ENCODE data around the gene SLC25A1.
"Not testable (repeated sequence)": the region's sequence is repeated elsewhere in the genome, so short reads cannot be mapped to it uniquely, and the experiment has no call there.

Gene SLC25A1

DNA sequence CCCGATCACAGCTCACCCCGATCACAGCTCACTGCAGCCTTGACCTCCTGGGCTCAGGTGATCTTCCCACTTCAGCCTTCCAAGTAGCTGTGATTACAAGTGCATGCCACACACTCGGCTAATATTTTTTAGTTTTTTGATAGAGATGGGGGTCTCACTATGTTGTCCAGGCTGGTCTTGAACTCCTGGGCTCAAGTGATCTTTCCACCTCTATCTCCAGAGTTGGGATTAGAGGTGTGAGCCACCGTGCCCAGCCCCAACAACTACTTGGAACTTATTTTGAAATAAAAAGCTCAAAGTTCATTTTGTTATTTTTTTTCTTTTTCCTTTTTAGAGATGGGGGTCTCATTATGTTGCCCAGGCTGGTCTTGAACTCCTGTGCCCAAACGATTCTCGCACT, 27.8 kb upstream of the SLC25A1 start:
- no peak for DNase-seq (ENCODE audit: low read depth in 2 of 2)

DNA sequence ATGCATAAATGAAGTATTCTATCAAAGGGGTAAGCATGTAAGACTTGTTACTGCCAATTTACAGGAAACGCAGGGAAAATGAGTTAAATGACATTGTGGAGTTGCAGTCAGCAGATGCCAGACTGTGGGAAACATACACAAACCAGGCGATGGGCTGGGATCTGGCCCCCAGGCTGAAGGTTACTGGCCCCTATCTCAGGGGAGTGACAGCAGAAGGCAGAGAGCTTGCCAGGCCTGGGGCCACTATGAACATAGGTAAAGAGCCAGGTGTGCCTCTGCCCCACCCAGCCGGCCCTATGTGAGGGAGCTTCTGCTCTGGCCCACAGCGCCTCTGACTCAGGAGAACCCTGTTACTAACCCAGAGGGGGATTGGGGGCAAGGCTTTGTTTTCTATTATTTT, 26.1 kb upstream of the SLC25A1 start:
- DNase-seq (ENCODE audit: low read depth in 2 of 2), result no peak

DNA sequence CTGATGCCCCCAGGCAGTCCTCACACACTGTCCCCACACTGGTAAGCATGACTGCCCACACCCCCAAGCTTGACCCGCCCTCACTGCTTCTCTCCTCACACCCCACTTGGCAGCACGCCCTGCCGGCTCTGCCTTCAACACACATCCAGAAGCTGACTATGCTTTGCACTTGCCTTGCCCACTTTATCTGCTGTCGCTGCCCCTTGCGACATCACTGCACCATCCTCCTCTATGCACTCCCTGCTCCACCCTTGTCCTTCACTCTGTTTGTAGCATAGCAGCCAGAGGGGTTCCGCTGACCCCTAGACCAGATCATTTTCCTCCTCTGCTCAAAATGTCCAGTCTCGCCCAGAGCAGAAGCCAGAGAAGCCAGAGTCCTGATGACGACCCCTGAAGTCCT, 25.3 kb upstream of the SLC25A1 start:
- DNase-seq (ENCODE audit: low read depth in 2 of 2), result no peak

DNA sequence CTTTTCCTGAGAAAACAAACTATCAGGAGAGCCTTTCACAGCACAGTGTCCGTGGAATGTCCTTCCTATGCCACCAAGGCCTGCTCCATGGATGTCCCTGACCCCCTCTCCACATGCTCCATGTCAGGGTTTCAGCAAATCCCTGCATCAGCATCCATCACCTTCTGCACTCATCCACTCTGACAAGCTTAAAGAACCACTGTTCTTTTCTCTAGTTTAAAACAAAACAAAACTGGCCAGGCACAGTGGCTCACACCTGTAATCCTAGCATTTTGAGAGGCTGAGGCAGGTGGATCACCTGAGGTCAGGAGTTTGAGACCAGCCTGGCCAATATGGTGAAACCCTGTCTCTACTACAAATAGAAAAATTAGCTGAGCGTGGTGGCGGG, 24.3 kb upstream of the SLC25A1 start:
- DNase-seq (ENCODE audit: low read depth in 2 of 2), result not testable (repeated sequence)

DNA sequence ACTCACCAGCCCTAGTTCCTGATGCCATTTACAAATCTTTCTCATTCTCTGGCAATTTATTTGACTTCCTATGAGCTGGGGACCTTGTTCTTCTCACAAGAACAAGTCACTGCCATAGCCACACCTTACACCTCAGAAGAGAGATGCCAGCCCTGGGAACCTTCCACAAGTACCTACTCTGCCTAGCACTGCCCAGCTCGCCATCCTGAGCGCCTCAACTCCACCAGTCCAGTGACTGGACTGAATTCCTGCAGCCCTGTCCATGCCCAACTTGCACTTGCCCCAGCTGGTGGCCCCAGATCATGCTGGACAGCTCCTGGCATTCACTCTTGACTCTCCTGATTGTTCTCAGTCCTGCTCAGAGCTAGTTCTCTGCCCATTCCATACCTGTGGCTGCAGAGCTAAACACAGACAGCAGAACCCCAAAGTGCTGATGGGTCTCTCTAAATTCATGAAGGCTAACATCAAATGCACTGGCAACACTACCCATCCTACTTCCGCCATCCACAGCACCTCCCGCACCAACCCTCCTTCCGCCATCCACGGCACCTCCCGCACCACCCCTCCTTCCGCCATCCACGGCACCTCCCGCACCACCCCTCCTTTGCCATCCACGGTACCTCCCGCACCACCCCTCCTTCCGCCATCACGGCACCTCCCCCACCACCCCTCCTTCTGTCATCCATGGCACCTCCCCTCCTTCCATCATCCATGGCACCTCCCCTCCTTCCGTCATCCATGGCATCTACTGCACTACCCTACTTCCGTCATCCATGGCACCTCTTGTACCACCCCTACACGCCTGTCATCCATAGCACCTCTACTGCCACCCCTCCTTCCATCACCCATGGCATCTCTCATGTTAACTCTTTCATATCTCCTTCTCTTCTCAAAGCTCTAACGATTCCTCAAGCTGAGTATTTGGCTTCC, 23.6 kb upstream of the SLC25A1 start:
- no peak for DNase-seq (ENCODE audit: low read depth in 2 of 2)

DNA sequence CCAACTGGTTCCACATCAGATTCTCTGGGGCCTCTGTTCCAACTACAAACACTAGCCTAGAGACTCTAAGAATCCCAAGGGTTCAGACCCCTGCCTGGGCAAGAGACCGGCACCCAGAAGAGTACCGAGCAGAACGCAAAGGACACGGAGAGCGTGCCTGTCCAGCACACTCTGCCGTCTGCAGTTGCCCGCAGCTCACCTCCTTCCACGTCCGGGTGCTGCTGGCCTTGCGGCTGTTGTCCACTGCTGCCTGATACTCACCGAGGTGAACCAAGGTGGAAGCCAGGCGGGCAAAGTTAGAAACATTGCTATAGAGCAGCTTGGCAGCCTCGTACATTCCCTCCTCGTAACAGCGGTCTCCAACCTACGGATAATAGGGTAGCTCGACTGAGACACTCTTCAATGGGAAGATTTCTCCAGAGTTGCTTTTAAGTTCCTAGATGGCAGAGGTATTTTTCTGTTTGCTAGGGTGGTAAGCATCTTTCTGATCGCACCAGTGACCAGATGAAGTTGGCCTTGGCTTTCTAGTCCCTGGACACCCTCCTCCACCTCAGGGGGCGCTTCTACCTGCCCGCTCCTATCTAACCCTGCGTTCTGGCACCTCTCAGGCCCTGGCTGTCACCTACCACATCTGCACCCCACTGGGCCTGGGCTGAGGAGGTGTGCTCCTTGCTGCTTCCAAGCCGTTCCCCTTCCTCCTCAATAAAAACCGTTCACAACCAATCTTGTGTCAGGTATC, 22.8 kb upstream of the SLC25A1 start:
- no peak for DNase-seq (ENCODE audit: low read depth in 2 of 2)

DNA sequence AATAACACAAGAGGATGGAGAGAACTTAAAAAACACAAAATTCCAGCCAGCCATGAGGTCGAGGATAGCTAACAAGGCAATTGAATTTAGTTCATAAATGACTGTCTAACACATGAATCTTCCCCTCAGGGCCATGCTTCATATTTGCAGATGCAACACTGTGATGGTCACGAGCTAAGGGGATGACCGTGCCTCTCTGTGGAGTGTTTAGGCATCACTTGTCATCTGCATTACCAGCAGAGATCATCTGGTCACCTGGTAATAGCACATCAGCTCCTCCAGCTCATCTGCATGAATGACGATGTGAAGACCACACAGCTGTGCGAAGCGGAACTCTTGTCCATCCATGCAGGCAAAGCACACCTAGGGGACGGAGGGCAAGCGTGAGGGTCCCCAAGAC, 20.9 kb upstream of the SLC25A1 start:
- DNase-seq (ENCODE audit: low read depth in 2 of 2), result no peak

DNA sequence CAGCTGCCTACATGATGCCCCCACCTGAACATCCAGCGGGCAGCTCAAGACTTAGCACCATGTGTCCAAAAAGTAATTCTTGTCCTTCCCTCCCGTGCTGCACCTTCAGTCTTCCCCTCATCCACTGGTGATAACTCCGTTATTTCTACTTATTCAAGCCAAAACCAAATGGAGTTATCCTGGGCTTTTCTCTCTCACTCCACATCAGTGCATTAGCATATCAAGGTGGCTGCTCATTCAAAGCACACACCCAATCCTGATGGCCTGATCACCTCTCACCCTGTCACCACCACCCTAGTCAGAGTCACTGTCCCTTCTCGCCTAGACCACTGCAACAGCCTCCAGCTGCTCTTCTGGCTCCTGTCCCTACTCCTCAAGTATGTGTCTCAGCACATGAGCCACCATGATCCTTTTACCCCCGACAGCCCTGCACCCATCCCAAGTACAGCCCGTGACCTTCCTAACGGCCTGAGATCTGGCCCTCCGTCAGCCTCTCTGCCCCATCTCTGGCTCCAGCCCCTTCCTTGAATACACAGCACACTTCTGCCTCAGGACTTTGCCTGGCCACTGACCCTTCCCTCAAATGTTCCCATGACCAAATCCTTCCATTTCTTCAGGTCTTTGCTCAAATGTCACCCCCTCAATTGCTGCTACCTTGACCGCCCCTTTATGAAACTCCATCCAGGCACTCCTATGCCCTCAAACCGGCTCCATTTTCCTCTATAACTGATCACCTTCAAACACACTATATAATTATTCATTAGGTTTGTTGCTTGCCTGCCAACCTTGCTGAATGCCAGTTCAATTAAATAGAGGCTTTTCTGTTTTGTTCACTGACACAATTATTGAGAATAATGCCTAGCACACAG, 19.7 kb upstream of the SLC25A1 start:
- DNase-seq (ENCODE audit: low read depth in 2 of 2), result no peak

DNA sequence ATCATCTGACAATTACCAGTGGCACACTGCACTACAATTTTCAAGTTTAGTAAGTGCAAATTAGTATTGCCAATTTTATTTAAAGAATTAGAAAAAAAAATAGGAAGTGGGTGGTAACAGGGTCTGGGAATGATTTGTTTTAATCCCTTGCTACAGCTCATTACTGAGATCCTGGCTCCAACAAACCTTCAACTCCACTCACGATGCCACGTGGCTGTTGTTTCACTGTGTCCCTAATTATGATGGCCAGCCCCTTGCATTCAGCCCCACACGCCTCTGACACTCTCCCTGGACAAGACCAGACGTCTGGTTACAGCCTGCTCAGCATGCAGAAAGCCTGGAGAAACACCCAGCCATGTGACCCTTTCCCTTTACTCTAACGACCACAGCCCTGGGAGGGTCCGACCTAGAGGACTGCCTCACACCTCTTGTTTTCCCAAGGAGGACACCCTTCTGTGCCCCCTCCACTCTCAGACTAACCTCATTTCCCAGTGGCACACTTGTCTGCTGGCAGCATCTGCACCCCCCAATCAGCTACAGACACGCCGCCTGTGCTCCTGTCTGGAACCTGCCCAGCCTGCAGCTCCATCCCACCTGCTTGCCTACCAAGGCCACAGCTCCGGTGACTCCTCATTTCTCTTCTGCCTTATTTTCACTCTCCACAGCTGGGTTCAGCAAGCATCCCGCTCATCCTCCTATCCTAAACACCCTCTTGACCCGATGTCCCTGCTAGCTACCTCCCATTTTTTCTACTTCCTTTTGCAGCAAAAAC, 18.5 kb upstream of the SLC25A1 start:
- DNase-seq (ENCODE audit: low read depth in 2 of 2), result no peak

DNA sequence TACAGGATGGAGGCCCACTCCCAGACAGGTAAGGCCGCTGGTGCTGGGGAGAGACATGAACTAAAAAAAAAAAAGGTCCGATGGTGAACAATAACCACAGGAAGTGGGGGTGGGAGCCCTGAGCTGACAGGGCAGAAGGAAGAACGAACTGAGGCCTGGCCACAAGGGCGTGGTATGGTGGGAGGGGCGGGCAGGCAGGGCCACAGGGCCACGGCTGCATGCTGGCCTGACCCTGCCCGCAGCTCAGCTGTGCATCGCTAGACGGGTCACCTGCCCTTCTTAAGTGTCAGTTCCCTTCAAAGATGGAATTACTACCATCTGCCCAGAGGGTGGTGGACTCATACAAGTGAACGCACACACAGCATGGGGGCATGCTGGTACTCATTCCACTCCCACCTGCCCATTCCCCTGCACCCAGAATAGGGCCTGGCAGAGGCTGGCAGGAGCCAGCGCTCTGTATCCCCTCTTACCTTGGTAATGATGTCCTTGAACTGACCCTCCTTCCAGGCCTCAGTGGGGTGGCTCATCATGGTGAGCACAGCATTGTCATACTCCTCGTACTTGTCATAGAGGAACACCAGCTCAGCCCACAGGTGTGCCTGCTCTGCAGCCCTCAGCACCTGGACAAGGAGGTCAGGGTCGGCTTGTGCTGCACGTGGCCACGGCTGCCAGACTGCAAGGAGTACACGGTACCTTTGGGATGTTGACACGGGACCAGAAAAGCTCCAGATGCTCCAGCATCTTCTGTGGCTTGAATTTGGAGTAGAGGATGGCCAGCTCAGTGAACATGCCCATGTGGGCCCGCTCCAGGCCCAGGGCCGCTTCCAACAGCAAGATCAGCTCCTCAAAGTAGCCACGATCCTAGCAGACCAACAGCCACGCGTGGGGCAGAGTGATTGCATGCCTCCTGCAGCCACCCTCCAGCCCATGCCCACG, 17.5 kb upstream of the SLC25A1 start:
- no peak for DNase-seq (ENCODE audit: low read depth in 2 of 2)

DNA sequence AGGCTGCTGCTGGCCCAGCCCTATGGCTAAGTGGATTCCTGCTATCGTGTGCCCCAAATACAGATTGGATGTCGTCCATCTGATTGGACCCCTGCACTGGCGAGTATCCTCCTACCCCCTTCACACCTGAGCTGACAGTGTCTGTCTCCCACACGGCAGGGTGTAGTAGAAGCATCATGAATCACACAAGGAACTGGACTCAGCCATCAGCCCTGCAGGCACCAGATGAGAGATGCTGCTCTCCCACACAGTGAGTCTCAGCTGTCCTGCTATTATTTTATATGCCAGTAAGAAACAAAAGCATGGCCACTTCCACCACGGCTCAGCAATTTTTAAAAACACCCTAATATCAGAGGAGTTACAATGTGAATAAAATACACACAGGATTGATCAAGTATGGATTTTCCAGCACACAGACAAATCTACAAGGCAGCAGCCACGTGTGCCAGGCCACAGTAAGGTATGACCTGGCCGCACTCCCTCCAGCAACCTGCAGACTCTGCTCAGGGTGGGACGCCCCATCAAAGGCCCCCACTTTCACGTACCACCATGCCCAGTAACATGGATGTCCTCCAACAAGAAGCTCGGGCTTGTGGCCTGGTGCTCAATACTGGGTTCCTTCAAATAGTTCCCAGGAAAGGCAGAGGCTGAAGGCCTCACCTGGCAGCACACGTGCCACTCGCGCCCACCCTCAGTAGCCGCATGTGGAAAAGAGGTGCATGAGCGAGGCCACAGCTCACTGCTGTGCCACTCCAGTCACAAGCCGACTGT, 16.4 kb upstream of the SLC25A1 start:
- no peak for DNase-seq (ENCODE audit: low read depth in 2 of 2)

DNA sequence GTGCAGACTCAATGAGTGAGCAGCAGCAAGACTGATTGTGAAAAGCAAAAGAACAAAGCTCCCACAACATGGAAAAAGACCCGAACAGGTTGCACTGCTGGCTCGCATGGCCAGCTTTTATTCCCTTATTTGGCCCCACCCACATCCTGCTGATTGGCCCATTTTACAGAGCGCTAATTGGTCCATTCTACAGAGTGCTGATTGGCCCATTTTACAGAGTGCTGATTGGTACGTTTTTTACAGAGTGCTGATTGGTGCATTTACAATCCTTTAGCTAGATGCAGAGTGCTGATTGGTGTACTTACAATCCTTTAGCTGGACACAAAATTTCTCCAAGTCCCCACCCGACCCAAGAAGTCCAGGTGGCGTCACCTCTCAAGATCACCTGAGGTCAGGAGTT, 15.3 kb upstream of the SLC25A1 start:
- no peak for DNase-seq (ENCODE audit: low read depth in 2 of 2)

DNA sequence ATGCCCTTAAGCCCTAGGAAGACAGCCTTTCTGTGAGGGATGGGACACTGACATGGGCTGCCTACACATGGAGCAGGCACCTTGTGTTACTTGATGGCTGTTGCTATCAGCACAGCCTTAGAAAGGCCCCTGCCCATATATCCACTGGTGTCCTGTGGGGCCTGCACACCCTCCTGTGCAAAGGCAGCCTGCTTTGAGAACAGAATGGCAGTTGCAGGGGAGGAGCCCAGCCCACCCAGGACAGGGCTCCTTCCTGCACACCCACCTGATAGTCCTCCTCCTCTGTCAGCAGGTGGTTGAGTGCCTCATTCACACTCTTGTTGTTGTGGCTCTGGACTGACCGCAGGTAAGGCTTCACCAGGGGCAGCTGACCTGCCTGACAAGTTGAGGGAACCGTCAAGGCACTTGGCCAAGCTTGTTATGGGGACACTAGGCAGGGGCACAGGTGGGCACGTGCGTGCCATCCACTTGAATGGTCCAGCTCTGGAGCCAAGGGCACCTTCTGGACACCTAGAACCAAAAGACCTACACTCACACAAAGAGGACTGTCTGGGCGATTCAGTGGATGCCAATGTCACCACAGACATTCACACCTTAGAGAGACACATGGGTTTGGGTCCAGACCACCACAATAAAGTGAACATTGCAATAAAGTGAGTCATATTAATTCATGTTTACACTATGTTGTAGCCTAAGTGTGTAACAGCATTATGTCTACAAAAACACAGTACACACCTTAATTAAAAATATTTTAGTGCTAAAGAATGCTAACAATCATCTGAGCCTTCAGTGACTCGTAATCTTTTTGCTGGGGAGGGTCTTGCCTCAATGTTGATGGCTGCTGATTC, 9.4 kb upstream of the SLC25A1 start:
- DNase-seq (ENCODE audit: low read depth in 2 of 2), result no peak

DNA sequence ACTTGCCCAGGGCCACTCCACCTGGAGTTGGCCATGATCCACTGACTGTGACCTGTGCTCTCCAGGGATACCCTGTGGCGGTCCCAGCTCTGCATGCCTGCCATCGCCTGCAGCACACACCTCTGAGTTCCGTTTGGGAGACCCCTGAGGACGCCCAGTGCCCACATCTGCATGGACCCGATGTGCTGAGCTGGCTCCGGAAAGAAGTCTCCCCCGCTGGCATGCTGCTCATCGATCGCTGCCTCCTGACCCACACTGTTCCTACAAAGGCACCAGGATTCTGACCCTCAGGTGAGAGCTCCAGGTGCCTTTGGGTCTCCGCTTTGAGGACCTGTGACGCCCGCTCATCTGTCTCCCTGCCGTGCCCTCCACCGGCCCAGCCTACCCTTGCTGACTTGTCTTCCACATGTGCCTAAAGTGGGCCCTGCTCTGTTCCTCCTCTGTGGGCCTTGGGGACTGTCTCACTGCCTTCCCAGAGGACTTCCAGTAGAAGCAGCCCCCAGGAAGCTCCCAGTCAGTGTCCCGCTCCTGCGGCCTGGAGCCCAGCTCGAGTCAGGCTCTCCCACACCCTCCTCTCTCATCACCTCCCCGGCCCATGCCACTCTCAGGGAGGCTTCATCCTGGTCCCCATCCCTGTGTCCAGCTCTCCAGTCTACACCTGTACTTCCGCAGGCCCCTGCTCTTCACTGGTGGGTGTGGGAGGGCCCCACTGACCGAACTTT, 5.9 kb upstream of the SLC25A1 start:
- no peak for DNase-seq (ENCODE audit: low read depth in 2 of 2)

DNA sequence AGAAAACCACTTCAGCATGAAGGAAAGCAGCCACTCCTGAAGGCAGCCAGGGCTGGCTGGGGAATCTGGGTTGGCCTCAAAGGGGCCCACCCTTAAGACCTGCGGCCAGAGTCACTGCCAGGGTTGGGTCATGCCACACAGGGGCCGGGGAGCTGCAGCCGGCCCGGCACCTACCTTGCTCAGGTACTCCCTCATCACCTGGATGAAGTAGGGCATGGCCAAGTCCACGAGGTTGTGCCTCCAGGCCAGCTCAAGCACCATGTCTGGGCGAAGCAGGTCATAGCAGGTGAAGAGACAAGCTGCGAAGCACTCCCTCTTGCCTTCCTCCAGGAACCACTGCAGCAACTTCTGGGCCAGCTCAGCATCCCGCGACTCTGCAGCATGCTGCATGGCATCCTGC, 4.7 kb upstream of the SLC25A1 start:
- DNase-seq (ENCODE audit: low read depth in 2 of 2), result no peak

DNA sequence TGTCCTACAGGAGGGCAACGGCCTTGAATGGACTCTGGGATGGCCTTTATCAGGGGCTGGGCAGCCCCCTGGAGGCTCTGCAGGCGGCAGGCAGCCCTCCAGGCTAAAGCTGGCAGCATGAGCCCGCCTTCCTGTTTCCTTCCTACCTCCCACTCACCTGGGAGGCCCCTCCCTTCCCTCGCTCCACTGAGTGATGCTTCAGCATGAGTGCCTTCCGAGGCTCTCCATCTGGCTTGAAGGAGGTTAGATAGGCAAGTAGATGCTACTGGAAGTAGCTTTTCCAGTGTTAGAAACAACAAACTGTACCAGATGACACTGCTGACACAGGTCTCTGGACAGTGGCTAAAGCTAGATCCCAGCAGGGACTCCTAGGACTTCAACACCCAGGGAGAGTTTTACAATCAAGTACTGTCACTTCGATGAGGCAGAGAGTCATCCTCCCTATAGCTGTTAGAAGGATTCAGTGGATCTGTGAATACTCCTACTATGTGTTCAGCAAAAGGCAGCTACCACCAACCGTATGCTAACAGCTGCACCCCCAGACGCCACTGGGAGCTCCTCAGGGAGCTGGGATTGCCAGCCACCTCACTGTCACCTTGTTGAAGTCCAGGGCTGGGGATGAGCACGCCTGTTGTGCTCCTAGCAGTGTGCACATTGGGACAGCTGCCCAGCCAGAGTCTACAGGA, 4.1 kb upstream of the SLC25A1 start:
- no peak for DNase-seq (ENCODE audit: low read depth in 2 of 2)

DNA sequence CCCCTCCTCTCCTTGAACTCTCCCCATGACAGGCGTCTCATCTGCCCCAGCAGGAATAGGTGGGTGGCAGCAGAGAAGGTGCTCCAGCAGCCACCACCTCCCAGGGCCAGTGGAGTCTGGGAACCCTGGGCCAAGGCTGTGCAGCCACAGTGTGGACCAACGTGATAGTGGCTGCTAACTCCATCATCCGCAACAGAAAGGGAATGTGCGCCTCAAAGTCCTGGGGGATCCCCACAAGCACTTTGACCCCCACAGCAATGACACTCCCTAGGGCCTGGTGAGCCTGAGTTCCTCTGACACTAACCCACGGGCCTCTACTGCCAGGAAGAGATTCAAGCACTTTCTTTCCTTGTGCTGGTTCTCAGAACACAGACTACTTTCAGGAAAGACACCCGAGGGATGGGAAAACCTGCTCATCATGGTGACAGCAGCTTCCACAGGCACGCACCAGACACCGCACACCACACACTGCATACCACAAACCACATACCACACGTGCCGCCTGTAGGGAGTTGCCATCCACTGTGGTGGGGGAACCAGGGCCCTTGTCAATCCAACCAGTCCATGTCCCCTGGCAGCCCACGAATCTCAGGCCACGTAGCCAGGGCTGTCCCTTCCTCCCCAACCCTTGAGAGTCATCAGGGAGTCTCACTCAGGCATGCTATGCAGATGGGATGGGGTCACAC, 3.4 kb upstream of the SLC25A1 start:
- DNase-seq (ENCODE audit: low read depth in 2 of 2), result no peak

Measured in stimulated activated CD8-positive, alpha-beta memory T cell treated with anti-CD3 and anti-CD28 coated beads, Interleukin-7, amount 100 ng/mL, for 4 hours (primary cell).